HG03439 (cell line): Measurements from ENCODE around the gene IPPK.
A peak's percentile ranks its signal among the peaks of the same experiment; 100 is the strongest.

ENCODE experiments used
- ATAC-seq: cut with Tn5 transposase; IDR thresholded peaks from one replicate; pipeline ENCODE4 v1.9.1; 2021; ENCODE audit warnings: mild to moderate bottlenecking, moderate library complexity; ENCODE audit not compliant: unreplicated experiment

Gene IPPK, protein sequence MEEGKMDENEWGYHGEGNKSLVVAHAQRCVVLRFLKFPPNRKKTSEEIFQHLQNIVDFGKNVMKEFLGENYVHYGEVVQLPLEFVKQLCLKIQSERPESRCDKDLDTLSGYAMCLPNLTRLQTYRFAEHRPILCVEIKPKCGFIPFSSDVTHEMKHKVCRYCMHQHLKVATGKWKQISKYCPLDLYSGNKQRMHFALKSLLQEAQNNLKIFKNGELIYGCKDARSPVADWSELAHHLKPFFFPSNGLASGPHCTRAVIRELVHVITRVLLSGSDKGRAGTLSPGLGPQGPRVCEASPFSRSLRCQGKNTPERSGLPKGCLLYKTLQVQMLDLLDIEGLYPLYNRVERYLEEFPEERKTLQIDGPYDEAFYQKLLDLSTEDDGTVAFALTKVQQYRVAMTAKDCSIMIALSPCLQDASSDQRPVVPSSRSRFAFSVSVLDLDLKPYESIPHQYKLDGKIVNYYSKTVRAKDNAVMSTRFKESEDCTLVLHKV

DNA sequence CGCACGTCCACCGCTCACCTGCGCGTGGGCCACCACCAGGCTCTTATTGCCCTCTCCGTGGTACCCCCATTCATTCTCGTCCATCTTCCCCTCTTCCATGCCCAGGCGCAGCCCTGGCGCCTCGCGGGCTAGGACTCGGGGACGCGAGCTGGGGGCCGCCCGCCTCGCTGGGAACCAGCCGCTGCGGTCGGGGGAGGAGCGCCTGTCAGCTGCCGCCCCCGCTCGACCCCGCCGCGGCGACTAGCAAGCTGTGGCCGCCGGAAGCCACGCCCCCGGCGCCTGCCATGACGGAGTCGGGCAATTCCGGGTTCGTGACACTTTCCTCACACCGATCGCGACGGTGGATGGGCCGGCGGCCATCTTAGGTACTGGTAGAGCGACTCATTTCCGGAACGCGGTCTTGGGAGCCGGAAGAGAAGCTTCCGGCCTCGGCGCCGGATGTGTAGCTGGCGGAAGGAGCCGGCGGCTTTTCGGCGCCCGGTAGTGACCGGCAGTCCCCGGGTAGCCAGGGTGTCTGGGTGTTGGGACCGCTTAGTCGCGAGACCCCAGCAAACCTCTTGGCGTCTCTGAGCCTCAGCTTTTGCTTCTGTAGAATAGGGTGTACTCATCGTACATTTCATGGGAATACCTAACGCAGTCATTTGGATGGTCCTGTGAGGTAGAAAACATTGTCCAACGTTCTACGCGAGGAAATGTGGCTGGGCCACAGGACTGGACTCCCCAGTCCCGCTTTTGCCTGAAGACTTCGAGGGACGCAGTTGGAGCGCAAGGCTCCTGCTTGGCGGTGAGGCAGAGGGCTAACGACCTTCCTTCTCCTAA, at the start of gene IPPK:
TSS of gene IPPK (minus strand) at position 242 of the 819 bp plus-strand sequence. CDS start at position 99, 143 bp downstream.
- ATAC-seq, result peak; percentile 91

DNA sequence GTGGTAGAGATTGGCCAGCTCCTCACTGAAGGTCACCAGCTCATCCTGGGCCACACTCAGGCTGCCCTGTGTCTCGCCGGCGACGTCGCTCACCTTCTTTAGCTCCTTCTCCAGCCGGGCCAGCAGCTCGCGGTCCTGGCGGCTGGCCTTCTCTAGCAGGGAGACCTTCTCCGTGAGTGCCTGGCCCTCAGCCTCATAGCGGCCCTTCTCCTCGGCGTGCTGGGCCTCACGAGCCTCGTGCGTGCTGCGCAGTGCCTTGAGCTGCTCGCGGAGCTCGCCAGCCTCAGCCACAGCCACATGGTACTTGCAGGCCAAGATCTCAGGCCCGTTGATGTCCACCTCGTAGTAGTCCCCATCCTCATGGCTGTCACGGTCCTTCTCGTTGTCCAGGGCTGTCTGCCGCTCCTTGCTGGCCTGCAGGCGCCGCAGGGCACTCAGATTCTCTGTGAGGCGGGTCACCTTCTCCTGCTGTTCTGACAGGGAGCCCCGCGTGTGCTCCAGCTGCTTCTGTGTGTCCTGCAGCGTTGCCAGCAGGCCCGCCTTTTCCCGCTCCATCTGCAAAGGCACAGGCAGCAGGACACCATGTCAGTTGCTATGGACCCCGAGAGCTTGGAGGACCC, 49.2 kb upstream of the IPPK start:
- no peak for ATAC-seq

DNA sequence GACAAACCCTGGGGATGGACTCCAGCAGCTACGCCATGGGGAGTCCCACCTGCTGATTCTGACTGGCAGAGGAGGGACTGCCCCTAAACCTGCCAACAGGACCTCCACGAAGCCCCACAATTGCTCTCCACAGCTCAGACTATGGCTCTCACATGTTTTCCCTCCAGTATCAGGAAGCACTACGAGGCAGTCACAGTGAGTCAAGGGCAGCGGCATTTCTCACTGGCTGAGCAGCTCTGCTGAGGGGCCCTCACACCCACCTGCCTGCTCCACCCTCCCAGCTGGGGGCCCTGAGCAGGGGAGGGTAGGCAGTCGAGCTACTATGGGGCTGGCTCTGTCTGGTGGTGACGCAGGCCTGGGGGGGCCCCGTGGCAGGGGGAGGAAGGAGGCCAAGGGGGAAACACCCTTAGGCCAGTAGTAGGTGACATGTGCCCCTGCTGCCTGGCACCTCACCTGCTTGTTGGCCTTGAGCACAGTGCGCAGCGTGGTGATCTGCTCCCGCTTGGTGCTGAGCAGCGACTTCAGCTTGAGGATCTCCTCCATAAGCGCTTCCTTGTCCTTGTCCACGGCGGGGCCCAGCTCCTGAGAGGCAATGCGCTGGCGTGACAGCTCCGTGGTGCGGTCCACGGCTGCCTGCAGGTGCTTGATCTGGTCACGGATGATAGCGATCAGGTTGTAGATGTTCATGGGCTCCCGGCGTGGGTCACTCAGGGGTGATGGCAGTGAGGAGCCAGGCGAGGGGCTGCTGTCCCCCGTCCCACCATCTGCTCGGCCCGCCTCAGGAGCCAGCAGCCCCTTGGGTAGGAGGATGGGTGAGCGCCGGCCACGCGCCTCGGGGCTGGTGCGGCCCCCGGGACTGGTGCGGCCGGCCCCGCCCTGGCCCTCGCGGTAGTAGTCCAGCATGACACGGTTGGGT, 48.4 kb upstream of the IPPK start:
- no peak for ATAC-seq

DNA sequence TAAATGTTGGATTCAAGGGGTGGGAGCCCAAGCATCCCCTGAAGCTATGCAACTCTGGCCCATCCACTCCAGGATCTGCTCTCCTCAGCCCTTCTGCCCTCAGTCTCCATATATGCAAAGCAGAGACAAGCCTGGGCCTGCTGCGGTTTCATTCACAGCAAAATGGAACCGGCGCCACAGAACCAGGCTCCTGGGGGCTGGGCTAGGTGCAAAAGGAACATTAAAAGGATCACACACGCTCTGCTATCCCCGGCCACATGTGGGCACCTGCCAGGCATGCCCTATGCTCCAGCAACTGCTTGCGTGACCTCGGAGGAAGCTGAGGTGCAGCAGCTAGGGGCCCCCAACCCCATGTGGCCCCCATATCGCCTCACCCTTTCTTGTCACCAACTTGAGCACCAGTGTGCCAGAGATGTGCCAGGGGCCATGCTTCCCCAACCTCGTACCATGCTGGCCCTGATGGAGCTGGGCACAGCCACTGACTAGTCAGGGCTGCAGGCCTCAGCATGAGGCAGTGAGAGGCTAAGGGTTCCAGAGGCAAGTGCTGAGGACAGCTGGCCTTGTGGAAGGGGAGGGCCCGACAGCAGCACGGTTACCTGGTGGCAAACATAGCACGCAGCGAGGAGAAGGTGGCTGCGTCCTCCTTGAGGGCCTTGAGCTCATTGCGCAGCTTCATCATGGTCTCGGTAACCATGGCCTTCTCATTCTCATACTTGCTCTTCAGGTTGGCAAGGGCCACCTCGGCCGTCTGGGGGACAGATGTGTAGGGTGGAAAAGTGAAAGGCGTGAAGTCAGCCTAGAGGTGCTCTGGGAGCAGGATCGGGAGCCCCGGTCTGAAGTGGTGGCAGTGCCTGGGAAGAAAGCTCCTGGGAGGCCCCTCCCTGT, 47.5 kb upstream of the IPPK start:
- ATAC-seq, result no peak

DNA sequence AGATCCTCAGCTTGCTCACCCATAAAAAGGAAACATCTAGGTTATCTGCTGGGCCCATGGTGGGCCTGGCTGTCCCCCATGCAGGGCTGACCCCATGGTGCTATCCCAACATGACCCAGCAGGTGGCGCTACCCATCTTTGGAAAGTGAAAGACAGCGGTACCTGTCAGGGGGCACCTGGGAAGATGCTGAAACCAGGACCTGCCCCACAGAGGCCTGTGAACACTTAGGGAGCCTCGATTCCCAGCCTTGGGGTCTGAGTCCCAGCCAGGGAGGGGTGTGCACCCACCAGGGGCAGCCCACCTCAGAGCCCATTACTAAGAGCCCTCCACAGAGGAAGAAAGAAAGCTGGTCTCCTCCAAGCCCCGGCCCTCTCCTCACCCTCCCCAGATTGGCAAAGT, 46.6 kb upstream of the IPPK start:
- ATAC-seq, result no peak

DNA sequence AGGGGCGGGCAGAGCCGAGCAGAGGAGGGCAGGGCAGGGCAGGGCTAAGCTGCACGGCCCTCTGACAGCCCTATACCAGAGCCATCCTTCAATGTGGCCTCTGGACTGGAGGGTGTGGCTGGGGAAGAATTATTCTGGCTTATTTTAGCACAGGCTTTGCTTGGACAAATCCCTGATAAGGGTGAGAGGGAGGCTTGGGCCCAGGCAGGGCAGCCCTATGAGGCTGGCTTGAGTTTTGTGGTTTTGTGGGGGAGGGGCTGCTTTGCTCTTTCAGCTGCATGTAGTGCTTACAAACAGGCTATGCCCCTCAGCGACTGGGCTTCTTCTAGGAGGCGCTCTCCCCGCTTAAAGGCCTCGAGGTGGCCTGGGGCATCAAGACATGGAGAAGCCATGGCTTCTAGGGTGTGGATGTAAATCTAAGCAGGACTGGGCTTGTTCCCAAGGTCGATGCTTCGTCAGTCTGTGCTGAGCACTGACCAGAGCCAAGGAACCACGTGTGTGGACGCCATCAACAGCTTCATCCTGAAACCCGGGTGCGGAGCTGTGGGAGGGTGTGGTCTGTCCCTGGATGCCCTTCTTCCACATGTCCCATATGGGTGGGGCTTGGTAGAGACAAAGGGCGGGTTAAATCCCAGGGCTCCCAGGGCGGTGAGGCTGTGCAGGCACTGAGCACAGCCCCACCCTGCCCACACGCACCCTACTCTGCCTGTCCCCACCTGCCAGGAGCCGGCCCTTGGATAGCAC, 45.7 kb upstream of the IPPK start:
- no peak for ATAC-seq

DNA sequence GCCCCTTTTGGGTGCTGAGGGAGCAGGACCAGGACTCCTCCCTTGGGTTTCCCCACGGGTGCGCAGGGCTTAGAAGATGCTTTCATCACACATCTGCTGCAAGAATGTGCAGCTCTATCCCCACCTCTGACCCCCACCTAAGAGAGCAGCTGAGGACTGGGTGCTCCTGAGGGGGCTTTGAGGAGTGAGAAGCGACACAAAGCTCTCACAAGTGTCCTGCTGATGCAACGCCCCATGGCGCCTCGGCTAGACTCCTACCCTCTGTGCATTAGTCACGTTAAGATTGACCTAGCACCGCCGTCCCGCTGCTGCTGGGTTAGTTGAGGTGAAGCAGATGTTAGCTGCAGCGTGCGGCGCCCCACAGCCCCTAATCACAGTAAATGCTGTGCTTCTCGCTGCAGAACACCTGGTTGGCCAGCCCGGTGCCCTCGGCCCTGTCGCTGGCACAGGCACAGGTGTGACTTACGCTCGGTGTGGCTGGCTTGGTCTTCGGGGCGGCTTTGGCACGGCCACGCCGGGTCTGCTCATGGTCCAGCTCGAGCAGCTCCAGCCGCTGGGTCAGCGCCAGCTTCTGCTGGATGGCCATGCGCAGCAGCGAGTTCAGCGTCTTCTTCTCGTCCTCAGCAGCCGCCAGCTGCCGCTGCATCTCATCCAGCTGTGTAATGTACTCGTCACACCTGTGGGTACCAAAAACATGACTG, 45.0 kb upstream of the IPPK start:
- no peak for ATAC-seq

DNA sequence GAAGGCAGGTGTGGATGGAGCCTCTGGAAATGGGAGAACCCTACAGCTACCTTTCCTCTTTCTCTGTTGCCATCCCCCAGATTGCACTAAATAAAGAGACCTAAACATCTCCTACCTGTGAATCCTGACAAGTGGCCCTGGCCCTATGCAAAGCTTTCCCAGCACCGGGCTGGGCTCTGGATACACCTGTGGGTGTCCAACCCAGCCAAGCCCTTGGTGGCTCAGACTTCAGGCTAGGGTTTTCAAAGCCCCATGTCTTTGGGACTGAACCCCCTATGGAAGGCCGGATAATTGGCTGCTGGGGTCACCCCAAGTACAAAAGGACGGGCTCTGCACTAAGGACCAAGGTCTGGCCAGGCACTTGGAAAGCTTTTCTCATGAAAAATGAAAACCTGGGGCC, 44.1 kb upstream of the IPPK start:
- no peak for ATAC-seq

DNA sequence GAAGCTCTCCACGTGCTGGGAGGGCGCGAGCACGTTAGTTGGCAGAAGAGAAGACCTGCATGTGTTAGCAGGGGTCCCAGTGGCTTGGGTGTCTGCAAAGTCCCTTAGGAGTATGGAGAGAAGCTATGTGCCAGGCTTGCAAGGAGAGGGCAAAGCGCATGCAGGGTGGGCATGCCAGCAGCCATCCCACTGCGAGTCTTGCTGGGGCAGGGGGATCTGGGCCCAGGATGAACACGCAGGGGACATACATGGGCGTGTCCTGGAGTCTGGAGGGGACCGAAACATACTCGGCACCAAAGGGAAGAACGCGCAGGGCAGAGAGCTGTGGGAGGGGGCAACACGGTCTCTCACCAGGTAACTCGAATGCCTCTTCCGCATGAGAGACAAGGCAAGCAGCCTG, 43.6 kb upstream of the IPPK start:
- ATAC-seq, result no peak

DNA sequence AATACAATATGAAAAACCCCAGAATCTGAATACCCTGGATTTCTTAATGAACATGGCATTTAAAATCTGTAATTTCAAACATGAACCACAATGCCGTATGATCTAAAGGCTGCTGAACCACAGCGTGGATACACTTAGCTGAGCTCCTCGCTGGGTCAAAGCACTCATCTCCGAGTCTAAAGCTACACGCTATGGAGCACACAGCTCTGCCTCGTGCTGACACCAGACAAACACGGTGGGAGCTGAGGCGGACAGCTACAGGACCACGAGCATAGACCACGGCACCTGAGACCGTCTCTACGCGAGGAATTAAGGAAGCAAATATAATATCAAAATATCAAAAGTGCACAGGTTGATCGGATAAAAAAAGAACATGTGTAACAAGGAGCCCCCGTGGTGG, 42.8 kb upstream of the IPPK start:
- no peak for ATAC-seq

DNA sequence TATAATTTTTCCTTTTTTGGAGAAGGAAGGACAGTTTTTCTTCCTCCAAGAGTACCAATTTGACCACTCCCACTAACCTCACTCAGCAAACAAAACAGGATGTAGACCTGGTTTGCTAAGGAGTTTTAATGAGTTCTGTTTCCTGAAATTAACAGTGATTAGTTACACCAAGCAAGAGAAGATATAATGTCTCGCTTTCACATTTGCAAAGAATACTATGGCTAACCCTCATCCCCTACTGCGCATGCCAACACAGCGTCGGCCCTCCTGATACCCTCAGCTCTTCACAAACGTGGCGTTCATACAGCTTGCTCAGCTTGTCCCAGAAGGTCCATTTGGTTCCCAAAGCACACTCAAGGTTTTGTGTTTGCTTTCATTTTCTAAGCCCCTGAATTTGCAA, 41.9 kb upstream of the IPPK start:
- ATAC-seq, result no peak

DNA sequence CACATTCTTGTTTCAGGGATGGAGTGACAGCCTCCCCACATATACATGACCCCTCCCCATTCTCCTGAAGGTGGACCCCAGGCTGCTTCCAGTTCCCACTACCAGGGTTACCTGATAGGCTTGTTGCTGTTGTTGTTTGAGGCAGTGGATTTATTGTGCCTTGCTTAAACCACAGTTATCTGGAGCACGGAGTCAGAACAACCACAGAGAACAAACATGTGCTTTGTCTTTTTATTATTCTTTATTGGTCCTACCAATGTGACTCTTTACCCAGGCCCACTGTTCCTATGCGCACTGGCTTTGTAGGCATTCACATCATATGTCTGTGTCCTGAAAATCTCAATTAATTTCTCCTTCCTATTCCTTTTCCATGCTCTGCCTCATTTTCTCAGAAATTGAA, 41.2 kb upstream of the IPPK start:
- no peak for ATAC-seq

DNA sequence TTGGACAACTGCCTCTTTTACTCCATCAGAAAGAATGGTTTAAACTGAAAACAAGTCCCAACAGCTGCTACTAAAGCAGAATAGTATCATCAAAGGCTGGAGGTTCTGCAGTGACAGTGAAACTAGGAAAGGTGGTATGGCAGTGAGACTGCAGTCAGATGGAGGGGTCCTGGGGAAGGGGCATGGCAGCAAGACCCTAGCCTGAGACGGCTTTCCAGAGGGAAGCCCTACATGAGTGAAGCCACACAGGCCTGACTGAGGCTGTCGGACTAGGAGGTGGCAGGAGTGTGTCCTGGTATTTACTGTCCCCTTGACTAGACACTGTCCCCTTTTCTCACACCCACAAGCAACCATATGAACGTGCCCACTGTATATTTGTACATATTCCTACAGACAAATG, 40.4 kb upstream of the IPPK start:
- ATAC-seq, result no peak

DNA sequence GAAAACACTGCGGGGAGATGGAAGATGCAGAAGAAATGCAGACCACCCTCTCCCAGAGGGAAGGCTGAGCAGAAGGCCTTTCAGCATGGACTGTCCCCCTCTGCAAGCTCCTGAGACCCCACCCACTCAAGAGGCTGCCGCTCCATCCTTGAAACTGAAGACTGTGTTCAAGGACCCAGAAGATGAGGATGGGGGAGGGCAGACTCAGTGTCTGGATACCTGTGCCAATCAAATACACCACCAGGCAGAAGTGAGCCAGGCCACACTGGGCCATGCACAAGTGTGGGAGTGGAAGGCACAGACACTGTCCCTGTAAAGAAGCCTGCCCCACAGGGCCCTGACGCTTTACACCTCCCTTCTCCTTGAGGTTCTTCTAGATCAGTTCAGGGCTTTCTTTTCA, 40.0 kb upstream of the IPPK start:
- ATAC-seq, result no peak

DNA sequence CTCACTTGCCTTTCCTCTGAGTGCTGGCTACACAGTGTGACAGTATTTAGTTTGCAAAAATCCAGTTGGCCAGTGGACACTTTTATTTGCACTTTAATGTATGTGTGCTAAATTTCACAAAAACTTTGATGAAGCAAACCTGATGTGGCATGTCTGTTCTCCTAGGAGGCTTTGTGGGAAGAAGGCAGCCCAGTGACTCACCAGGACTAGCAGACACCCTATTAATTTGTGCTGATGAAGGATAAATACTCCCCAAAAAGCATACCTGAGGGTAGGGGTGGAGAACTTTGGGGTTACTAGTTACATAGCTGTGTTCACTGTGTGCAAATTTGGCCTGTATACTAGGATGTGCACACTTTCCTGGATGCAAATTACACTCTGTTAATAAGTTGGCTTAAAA, 39.3 kb upstream of the IPPK start:
- ATAC-seq, result no peak

DNA sequence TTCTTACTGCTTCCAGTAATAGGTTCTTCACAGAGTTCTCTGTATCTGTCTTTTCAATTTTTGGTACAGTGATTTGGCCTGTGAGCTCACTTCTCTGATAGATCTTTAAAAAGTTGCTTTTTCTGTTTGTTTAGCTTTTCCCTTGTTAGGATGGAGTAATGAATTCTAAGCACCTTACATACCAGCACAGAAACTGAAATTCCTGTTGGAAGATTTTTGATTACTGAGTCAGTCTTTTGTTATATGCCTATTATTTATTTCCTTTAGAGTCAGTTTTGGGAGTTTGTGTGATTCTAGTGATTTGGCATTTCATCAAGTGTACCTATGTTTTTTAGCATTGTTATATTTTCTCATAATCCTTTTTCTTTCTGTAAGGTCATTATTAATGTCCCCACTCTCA, 37.6 kb upstream of the IPPK start:
- ATAC-seq, result no peak

DNA sequence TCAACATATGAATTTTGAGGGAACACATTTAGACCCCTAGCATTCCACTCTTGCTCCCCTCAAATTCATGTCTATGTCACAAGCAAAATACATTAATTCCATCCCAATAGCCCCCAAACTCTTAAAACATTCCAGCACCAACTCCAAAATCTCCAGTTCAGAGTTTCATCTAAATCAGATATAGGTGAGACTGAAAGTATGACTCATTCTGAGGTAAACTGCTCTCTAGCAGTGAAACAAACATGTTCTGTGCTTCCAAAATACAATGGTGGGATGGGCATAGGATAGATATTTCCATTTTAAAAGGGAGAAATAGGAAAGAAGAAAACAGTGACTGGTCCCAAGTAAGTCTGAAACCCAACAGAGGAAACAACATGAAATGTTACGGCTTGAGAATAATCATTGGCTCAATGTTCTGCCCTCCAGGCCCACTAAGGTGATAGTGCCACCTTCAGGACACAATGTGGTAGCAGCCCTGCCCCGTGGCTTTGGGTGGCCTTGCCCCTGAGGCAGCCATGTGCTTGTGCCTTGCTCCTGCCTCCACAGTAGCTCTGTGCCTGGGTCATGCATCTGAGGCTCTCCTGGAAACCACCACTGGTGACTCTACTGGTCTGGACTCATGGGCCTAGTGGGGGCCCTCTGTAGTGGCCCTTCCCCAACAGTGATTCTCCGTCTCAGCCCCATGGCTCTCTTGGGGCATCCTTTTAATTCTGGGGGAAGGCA, 36.4 kb upstream of the IPPK start:
- ATAC-seq, result no peak

DNA sequence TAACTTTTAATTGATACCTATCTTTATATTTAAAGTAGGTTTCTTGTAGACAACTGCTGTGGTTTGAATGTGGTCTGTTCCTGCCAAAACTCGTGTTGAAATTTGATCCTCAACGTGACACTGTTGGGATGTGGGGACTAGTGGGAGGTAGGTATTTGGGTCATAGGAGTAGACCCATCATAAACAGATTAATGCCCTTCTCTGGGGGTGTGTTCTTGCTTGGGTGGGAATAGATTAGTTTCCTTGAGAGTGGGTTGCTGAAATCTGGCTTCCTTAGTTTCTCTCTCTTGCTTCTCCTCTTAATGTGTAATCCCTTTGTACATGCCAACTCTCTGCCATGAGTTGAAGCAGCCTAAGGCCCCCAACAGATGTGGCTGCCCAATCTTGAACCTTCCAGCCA, 34.6 kb upstream of the IPPK start:
- ATAC-seq, result no peak
